GM23338 (cell line): ENCODE results near the gene SLC2A11. TPM values are rescaled to one million over a fixed set of nuclear protein-coding genes. Genes with fewer than 3 reads are reported as not detected.

Experiments used
- ATAC-seq: fragments of 200-7000 bp; cut with Tn5 transposase; 3 replicates; pipeline ENCODE4 v1.9.1; 2020
- DNase-seq: peaks from one replicate; pipeline ENCODE4 v3.0.0-alpha.2; 2015; ENCODE audit warnings: low spot score
- H2AFZ ChIP-seq: fragments of 200-600 bp; sonication (generic); 2 replicates; pipeline ENCODE4 v1.8.0; 2016; ENCODE audit warnings: antibody characterized with exemption, mild to moderate bottlenecking, moderate library complexity
- H3F3A ChIP-seq: fragments of 200-600 bp; sonication (generic); replicated peaks from 2 replicates; pipeline ENCODE4 v1.8.0; 2017; ENCODE audit warnings: antibody characterized with exemption, mixed run types, low read depth
- H3K27ac ChIP-seq: fragments of 200-600 bp; sonication (generic); 2 replicates; pipeline ENCODE4 v1.6.1; 2016; ENCODE audit warnings: low read depth
- H3K27me3 ChIP-seq: fragments of 200-600 bp; sonication (generic); 2 replicates; pipeline ENCODE4 v1.8.0; 2016; ENCODE audit warnings: mild to moderate bottlenecking, mixed run types, moderate library complexity; ENCODE audit not compliant: insufficient read depth
- H3K36me3 ChIP-seq: fragments of 200-600 bp; sonication (generic); 2 replicates; pipeline ENCODE4 v1.8.0; 2016; ENCODE audit warnings: mild to moderate bottlenecking; ENCODE audit not compliant: insufficient read depth
- H3K4me1 ChIP-seq: fragments of 200-600 bp; sonication (generic); 2 replicates; pipeline ENCODE4 v1.8.0; 2016; ENCODE audit warnings: mild to moderate bottlenecking, moderate library complexity; ENCODE audit not compliant: insufficient read depth
- H3K4me2 ChIP-seq: fragments of 200-600 bp; sonication (generic); 2 replicates; pipeline ENCODE4 v1.7.1; 2017; ENCODE audit warnings: mixed run types
- H3K4me3 ChIP-seq: fragments of 200-600 bp; sonication (generic); 2 replicates; pipeline ENCODE4 v1.6.1; 2016; ENCODE audit warnings: mixed run types
- H3K79me2 ChIP-seq: fragments of 200-600 bp; sonication (generic); replicated peaks from 2 replicates; pipeline ENCODE4 v1.8.0; 2017; ENCODE audit warnings: mild to moderate bottlenecking; ENCODE audit not compliant: insufficient read depth
- H3K9me2 ChIP-seq: fragments of 200-600 bp; sonication (generic); 2 replicates; pipeline ENCODE4 v1.8.0; 2017; ENCODE audit not compliant: insufficient read depth
- H4K20me1 ChIP-seq: fragments of 200-600 bp; sonication (generic); replicated peaks from 2 replicates; pipeline ENCODE4 v1.8.0; 2017; ENCODE audit warnings: mild to moderate bottlenecking; ENCODE audit not compliant: insufficient read depth
- H3K27ac Mint-ChIP-seq: 2 replicates; pipeline ENCODE4 v1.8.0; 2020; ENCODE audit warnings: inconsistent platforms, mild to moderate bottlenecking, moderate library complexity, mixed read lengths
- H3K27me3 Mint-ChIP-seq: 3 replicates; pipeline ENCODE4 v1.8.0; 2022; ENCODE audit warnings: low read depth, mild to moderate bottlenecking, moderate library complexity, mixed read lengths, inconsistent platforms; ENCODE audit not compliant: insufficient read depth, poor library complexity
- H3K36me3 Mint-ChIP-seq: 3 replicates; pipeline ENCODE4 v1.8.0; 2021; ENCODE audit warnings: low read depth, mild to moderate bottlenecking, inconsistent platforms, moderate library complexity, mixed read lengths
- H3K4me1 Mint-ChIP-seq: 3 replicates; pipeline ENCODE4 v1.8.0; 2020; ENCODE audit warnings: mild to moderate bottlenecking, inconsistent platforms, mixed read lengths
- H3K4me3 Mint-ChIP-seq: 3 replicates; pipeline ENCODE4 v1.8.0; 2021; ENCODE audit warnings: moderate library complexity, mild to moderate bottlenecking, inconsistent platforms, mixed read lengths
- H3K9me3 Mint-ChIP-seq: 3 replicates; pipeline ENCODE4 v1.8.0; 2020; ENCODE audit warnings: moderate library complexity, mild to moderate bottlenecking, inconsistent platforms, mixed read lengths
- CREB1 ChIP-seq: fragments of 250-450 bp; sonication (Bioruptor Pico); IDR thresholded peaks from 2 replicates; pipeline ENCODE4 v1.5.0; 2020; ENCODE audit warnings: low read depth, mild to moderate bottlenecking, moderate library complexity
- EZH2 ChIP-seq: fragments of 200-600 bp; sonication (generic); IDR thresholded peaks from one replicate; pipeline ENCODE4 v1.8.0; 2017; ENCODE audit warnings: antibody characterized with exemption, mild to moderate bottlenecking, low read depth; ENCODE audit not compliant: unreplicated experiment
- EZH2phosphoT487 ChIP-seq: fragments of 200-600 bp; sonication (generic); IDR thresholded peaks from one replicate; pipeline ENCODE4 v1.8.1; 2018; ENCODE audit warnings: antibody characterized with exemption; ENCODE audit not compliant: unreplicated experiment
- JUNB ChIP-seq: IDR thresholded peaks from one replicate; pipeline ENCODE4 v1.6.1; 2016; ENCODE audit warnings: antibody characterized with exemption; ENCODE audit not compliant: unreplicated experiment
- NANOG ChIP-seq: IDR thresholded peaks from 2 replicates; pipeline ENCODE4 v1.6.1; 2016; ENCODE audit warnings: antibody characterized with exemption, borderline replicate concordance
- POLR2AphosphoS5 ChIP-seq: IDR thresholded peaks from 2 replicates; pipeline ENCODE4 v1.6.1; 2016; ENCODE audit warnings: antibody characterized with exemption, low read depth
- STAT1 ChIP-seq: IDR thresholded peaks from one replicate; pipeline ENCODE4 v1.6.1; 2016; ENCODE audit warnings: antibody characterized with exemption; ENCODE audit not compliant: unreplicated experiment
- ZNF114 ChIP-seq: fragments of 250-450 bp; sonication (Bioruptor Pico); IDR thresholded peaks from 2 replicates; pipeline ENCODE4 v1.5.0; 2020; ENCODE audit warnings: mild to moderate bottlenecking, moderate library complexity
- ZNF331 ChIP-seq: fragments of 250-450 bp; sonication (Bioruptor Pico); IDR thresholded peaks from 2 replicates; pipeline ENCODE4 v1.5.0; 2020; ENCODE audit warnings: low read depth, mild to moderate bottlenecking, moderate library complexity
- polyA plus RNA-seq: library from polyadenylated mRNA; unstranded; fragments of >200 nt; fragmentation: Nextera tagmentation; extraction: Ambion mirVana; gene quantifications from 2 replicates; pipeline ENCODE4 v1.2.1, GENCODE V29; 2016
- total RNA-seq: library from RNA; depleted of rRNA; stranded (reverse); fragments of >200 nt; shearing (Covaris generic); gene quantifications from 2 replicates; pipeline ENCODE4 v1.2.3, GENCODE V29; 2014
- TF ChIP-seq, protein P1 (sequence below): IDR thresholded peaks from one replicate; pipeline ENCODE4 v1.6.1; 2018; ENCODE audit warnings: antibody characterized with exemption; ENCODE audit not compliant: unreplicated experiment
- TF ChIP-seq, protein P2 (sequence below): IDR thresholded peaks from 2 replicates; pipeline ENCODE4 v1.6.1; 2016; ENCODE audit warnings: antibody characterized with exemption
- TF ChIP-seq, protein P3 (sequence below): fragments of 250-450 bp; sonication (Bioruptor Pico); IDR thresholded peaks from 2 replicates; pipeline ENCODE4 v1.5.0; 2020; ENCODE audit warnings: mild to moderate bottlenecking, moderate library complexity
- TF ChIP-seq, protein P4 (sequence below), 2 experiments: fragments of 200-600 bp in 1 of 2; sonication (generic) in 1 of 2; conservative IDR thresholded peaks; 2 replicates each; pipeline versions ENCODE4 v1.5.1 to v1.6.1; 2016 to 2017; ENCODE audit warnings: antibody characterized with exemption in 2 of 2, low read depth in 2 of 2, mild to moderate bottlenecking in 2 of 2, moderate library complexity in 1 of 2

SLC2A11 gene
- total and polyA plus RNA-seq, 2 experiments from 2014 or later = 7.1 to 21.8 TPM

DNA sequence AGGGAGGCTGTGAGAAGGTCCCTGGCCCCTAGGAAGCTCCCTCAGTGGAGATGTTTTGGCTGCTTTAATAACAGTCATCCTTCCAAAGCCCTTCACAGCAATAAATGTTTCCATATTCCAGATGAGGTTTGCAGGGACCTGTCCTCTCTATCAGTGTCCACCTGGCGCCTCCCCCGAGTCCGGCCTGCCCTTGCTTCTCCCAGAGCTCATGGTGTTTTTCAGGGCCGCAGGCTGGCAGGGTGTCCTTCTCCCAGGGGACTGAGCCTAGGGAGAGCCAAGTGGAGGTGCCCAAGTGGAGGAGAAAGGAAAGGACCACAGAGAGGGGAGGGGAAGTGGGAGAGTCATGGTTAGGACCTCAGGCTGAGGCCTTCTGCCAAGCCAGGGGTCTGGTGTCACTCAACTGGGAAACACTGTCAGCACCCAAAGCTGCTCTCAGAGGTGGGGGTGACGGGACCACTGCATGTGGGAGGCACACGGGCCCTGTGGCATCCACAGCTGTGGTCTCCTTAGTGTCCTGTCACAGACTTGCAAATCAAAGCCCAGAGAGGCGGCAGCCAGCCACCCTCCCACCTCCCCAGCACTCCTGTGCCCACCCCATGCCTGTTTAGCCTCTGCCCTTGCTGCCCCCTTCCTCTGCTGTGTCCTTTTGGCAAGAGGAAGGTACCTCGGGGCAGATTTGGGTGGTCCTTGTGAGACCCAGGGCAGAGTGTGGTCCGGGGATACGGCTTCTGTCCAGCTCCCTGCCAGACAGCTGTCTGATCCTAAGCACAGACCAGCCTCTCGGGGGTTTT, 25.3 kb upstream of the SLC2A11 start:
- peaks cover 37% of the 10 kb centered on the region for H3K36me3 Mint-ChIP-seq
- Histone ChIP-seq H3K9me2 (no peaks in the 10 kb centered on the region), H3K36me3 (no peaks in the 10 kb centered on the region), H3K4me1 (no peaks in the 10 kb centered on the region), H3K79me2 (no peaks in the 10 kb centered on the region), H3K4me3 (no peak overlapping the region), H2AFZ (no peak overlapping the region), H3F3A (no peaks in the 10 kb centered on the region), H3K4me2 (no peak overlapping the region), H4K20me1 (peaks cover 4% of the 10 kb centered on the region; the same call in 1 of the 2 replicates), H3K27me3 (no peaks in the 10 kb centered on the region), H3K27ac (no peak overlapping the region)
- ATAC-seq (no peak), DNase-seq (no peak)
- peaks cover 3% of the 10 kb centered on the region; the same call in 2 of the 3 replicates for H3K4me1 Mint-ChIP-seq
- H3K27ac Mint-ChIP-seq = peak overlapping the region; percentile 80; the same call in 1 of the 2 replicates
- no peak overlapping the region for H3K4me3 Mint-ChIP-seq
- TF ChIP-seq, protein P1, sequence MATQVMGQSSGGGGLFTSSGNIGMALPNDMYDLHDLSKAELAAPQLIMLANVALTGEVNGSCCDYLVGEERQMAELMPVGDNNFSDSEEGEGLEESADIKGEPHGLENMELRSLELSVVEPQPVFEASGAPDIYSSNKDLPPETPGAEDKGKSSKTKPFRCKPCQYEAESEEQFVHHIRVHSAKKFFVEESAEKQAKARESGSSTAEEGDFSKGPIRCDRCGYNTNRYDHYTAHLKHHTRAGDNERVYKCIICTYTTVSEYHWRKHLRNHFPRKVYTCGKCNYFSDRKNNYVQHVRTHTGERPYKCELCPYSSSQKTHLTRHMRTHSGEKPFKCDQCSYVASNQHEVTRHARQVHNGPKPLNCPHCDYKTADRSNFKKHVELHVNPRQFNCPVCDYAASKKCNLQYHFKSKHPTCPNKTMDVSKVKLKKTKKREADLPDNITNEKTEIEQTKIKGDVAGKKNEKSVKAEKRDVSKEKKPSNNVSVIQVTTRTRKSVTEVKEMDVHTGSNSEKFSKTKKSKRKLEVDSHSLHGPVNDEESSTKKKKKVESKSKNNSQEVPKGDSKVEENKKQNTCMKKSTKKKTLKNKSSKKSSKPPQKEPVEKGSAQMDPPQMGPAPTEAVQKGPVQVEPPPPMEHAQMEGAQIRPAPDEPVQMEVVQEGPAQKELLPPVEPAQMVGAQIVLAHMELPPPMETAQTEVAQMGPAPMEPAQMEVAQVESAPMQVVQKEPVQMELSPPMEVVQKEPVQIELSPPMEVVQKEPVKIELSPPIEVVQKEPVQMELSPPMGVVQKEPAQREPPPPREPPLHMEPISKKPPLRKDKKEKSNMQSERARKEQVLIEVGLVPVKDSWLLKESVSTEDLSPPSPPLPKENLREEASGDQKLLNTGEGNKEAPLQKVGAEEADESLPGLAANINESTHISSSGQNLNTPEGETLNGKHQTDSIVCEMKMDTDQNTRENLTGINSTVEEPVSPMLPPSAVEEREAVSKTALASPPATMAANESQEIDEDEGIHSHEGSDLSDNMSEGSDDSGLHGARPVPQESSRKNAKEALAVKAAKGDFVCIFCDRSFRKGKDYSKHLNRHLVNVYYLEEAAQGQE = no peak
- TF ChIP-seq ZNF331 (CRISPR knock-in tag) (no peak), NANOG (no peak), CREB1 (CRISPR knock-in tag) (no peak), EZH2 (no peak), ZNF114 (CRISPR knock-in tag) (no peak), EZH2phosphoT487 (no peak), STAT1 (no peak), JUNB (no peak), POLR2AphosphoS5 (no peak)
- TF ChIP-seq, protein P2, sequence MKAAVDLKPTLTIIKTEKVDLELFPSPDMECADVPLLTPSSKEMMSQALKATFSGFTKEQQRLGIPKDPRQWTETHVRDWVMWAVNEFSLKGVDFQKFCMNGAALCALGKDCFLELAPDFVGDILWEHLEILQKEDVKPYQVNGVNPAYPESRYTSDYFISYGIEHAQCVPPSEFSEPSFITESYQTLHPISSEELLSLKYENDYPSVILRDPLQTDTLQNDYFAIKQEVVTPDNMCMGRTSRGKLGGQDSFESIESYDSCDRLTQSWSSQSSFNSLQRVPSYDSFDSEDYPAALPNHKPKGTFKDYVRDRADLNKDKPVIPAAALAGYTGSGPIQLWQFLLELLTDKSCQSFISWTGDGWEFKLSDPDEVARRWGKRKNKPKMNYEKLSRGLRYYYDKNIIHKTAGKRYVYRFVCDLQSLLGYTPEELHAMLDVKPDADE = no peak
- TF ChIP-seq, protein P3, sequence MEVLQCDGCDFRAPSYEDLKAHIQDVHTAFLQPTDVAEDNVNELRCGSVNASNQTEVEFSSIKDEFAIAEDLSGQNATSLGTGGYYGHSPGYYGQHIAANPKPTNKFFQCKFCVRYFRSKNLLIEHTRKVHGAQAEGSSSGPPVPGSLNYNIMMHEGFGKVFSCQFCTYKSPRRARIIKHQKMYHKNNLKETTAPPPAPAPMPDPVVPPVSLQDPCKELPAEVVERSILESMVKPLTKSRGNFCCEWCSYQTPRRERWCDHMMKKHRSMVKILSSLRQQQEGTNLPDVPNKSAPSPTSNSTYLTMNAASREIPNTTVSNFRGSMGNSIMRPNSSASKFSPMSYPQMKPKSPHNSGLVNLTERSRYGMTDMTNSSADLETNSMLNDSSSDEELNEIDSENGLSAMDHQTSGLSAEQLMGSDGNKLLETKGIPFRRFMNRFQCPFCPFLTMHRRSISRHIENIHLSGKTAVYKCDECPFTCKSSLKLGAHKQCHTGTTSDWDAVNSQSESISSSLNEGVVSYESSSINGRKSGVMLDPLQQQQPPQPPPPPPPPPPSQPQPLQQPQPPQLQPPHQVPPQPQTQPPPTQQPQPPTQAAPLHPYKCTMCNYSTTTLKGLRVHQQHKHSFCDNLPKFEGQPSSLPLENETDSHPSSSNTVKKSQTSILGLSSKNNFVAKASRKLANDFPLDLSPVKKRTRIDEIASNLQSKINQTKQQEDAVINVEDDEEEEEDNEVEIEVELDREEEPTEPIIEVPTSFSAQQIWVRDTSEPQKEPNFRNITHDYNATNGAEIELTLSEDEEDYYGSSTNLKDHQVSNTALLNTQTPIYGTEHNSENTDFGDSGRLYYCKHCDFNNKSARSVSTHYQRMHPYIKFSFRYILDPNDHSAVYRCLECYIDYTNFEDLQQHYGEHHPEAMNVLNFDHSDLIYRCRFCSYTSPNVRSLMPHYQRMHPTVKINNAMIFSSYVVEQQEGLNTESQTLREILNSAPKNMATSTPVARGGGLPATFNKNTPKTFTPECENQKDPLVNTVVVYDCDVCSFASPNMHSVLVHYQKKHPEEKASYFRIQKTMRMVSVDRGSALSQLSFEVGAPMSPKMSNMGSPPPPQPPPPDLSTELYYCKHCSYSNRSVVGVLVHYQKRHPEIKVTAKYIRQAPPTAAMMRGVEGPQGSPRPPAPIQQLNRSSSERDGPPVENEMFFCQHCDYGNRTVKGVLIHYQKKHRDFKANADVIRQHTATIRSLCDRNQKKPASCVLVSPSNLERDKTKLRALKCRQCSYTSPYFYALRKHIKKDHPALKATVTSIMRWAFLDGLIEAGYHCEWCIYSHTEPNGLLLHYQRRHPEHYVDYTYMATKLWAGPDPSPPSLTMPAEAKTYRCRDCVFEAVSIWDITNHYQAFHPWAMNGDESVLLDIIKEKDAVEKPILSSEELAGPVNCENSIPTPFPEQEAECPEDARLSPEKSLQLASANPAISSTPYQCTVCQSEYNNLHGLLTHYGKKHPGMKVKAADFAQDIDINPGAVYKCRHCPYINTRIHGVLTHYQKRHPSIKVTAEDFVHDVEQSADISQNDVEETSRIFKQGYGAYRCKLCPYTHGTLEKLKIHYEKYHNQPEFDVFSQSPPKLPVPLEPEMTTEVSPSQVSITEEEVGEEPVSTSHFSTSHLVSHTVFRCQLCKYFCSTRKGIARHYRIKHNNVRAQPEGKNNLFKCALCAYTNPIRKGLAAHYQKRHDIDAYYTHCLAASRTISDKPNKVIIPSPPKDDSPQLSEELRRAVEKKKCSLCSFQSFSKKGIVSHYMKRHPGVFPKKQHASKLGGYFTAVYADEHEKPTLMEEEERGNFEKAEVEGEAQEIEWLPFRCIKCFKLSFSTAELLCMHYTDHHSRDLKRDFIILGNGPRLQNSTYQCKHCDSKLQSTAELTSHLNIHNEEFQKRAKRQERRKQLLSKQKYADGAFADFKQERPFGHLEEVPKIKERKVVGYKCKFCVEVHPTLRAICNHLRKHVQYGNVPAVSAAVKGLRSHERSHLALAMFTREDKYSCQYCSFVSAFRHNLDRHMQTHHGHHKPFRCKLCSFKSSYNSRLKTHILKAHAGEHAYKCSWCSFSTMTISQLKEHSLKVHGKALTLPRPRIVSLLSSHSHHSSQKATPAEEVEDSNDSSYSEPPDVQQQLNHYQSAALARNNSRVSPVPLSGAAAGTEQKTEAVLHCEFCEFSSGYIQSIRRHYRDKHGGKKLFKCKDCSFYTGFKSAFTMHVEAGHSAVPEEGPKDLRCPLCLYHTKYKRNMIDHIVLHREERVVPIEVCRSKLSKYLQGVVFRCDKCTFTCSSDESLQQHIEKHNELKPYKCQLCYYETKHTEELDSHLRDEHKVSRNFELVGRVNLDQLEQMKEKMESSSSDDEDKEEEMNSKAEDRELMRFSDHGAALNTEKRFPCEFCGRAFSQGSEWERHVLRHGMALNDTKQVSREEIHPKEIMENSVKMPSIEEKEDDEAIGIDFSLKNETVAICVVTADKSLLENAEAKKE (CRISPR knock-in tag) = no peak
- TF ChIP-seq, protein P4, sequence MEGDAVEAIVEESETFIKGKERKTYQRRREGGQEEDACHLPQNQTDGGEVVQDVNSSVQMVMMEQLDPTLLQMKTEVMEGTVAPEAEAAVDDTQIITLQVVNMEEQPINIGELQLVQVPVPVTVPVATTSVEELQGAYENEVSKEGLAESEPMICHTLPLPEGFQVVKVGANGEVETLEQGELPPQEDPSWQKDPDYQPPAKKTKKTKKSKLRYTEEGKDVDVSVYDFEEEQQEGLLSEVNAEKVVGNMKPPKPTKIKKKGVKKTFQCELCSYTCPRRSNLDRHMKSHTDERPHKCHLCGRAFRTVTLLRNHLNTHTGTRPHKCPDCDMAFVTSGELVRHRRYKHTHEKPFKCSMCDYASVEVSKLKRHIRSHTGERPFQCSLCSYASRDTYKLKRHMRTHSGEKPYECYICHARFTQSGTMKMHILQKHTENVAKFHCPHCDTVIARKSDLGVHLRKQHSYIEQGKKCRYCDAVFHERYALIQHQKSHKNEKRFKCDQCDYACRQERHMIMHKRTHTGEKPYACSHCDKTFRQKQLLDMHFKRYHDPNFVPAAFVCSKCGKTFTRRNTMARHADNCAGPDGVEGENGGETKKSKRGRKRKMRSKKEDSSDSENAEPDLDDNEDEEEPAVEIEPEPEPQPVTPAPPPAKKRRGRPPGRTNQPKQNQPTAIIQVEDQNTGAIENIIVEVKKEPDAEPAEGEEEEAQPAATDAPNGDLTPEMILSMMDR (conservative IDR thresholded peaks at IDR 0.05; ENCODE audit: low read depth in 2 of 2) = no peak
- H3K27me3 Mint-ChIP-seq = peaks cover 14% of the 10 kb centered on the region
- no peaks in the 10 kb centered on the region; the same call in 2 of the 3 replicates for H3K9me3 Mint-ChIP-seq
